SK-N-SH treated with all-trans-retinoic acid at 6 μM for 48 hours (cell line): ENCODE measurements around the gene CREBBP.

Experiments used
- ATAC-seq: fragments of 200-7000 bp; cut with Tn5 transposase; 3 replicates; pipeline ENCODE4 v1.9.1; 2020; ENCODE audit warnings: mild to moderate bottlenecking, moderate library complexity
- ARNTL ChIP-seq: fragments of 450-650 bp; formaldehyde crosslinking; IDR thresholded peaks from 2 replicates; pipeline ENCODE4 v1.5.0; 2020; ENCODE audit warnings: low read depth, mild to moderate bottlenecking, moderate library complexity, borderline replicate concordance
- BACH2 ChIP-seq: fragments of 250-450 bp; sonication (Bioruptor Pico); IDR thresholded peaks from 2 replicates; pipeline ENCODE4 v1.9.0; 2021; ENCODE audit warnings: mild to moderate bottlenecking, borderline replicate concordance
- CREB5 ChIP-seq: fragments of 250-450 bp; sonication (Bioruptor Pico); IDR thresholded peaks from 2 replicates; pipeline ENCODE4 v1.5.1; 2020; ENCODE audit warnings: low read depth, mild to moderate bottlenecking, moderate library complexity
- CSDC2 ChIP-seq: fragments of 250-450 bp; sonication (Bioruptor Pico); IDR thresholded peaks from 2 replicates; pipeline ENCODE4 v1.5.0; 2020; ENCODE audit warnings: mild to moderate bottlenecking, moderate library complexity
- CSRNP3 ChIP-seq: fragments of 250-450 bp; sonication (Bioruptor Pico); IDR thresholded peaks from 2 replicates; pipeline ENCODE4 v1.5.1; 2021; ENCODE audit warnings: mild to moderate bottlenecking, moderate library complexity
- ESRRG ChIP-seq: fragments of 250-450 bp; sonication (Bioruptor Pico); IDR thresholded peaks from 2 replicates; pipeline ENCODE4 v1.6.1; 2021; ENCODE audit warnings: mild to moderate bottlenecking
- GLIS3 ChIP-seq: fragments of 250-450 bp; sonication (Bioruptor Pico); IDR thresholded peaks from 2 replicates; pipeline ENCODE4 v1.5.0; 2020; ENCODE audit warnings: mild to moderate bottlenecking, moderate library complexity
- PATZ1 ChIP-seq: fragments of 250-450 bp; sonication (Bioruptor Pico); IDR thresholded peaks from 2 replicates; pipeline ENCODE4 v1.8.0; 2020; ENCODE audit warnings: mild to moderate bottlenecking, moderate library complexity, borderline replicate concordance
- POU6F1 ChIP-seq: fragments of 250-450 bp; sonication (Bioruptor Pico); IDR thresholded peaks from 2 replicates; pipeline ENCODE4 v1.8.0; 2021; ENCODE audit warnings: low read depth, mild to moderate bottlenecking, moderate library complexity, borderline replicate concordance
- PPARA ChIP-seq: fragments of 250-450 bp; sonication (Bioruptor Pico); IDR thresholded peaks from 2 replicates; pipeline ENCODE4 v1.5.0; 2020; ENCODE audit warnings: mild to moderate bottlenecking, borderline replicate concordance
- RARB ChIP-seq: fragments of 250-450 bp; sonication (Bioruptor Pico); IDR thresholded peaks from 2 replicates; pipeline ENCODE4 v1.8.0; 2021; ENCODE audit warnings: mild to moderate bottlenecking, moderate library complexity
- SNAI2 ChIP-seq: fragments of 250-450 bp; sonication (Bioruptor Pico); IDR thresholded peaks from 2 replicates; pipeline ENCODE4 v1.5.0; 2020; ENCODE audit warnings: mild to moderate bottlenecking, moderate library complexity
- TCF4 ChIP-seq: fragments of 250-450 bp; sonication (Bioruptor Pico); IDR thresholded peaks from 2 replicates; pipeline ENCODE4 v1.8.0; 2021; ENCODE audit warnings: mild to moderate bottlenecking, moderate library complexity, borderline replicate concordance
- TOX ChIP-seq: fragments of 250-450 bp; sonication (Bioruptor Pico); IDR thresholded peaks from 2 replicates; pipeline ENCODE4 v1.8.0; 2021; ENCODE audit warnings: mild to moderate bottlenecking, moderate library complexity, borderline replicate concordance
- TSHZ2 ChIP-seq: fragments of 250-450 bp; sonication (Bioruptor Pico); IDR thresholded peaks from 2 replicates; pipeline ENCODE4 v1.5.0; 2020; ENCODE audit warnings: mild to moderate bottlenecking, moderate library complexity
- ZC3H10 ChIP-seq: fragments of 250-450 bp; sonication (Bioruptor Pico); IDR thresholded peaks from 2 replicates; pipeline ENCODE4 v1.5.1; 2021; ENCODE audit warnings: mild to moderate bottlenecking, moderate library complexity
- ZFP30 ChIP-seq: fragments of 450-650 bp; formaldehyde crosslinking; IDR thresholded peaks from 2 replicates; pipeline ENCODE4 v1.5.0; 2022; ENCODE audit warnings: mild to moderate bottlenecking, moderate library complexity
- ZNF565 ChIP-seq: fragments of 450-650 bp; formaldehyde crosslinking; conservative IDR thresholded peaks from 2 replicates; pipeline ENCODE4 v1.5.0; 2020; ENCODE audit warnings: low read depth, mild to moderate bottlenecking, moderate library complexity
- ZNF70 ChIP-seq: fragments of 450-650 bp; formaldehyde crosslinking; IDR thresholded peaks from 2 replicates; pipeline ENCODE4 v1.5.0; 2020; ENCODE audit warnings: mild to moderate bottlenecking, moderate library complexity
- ZNF8 ChIP-seq: fragments of 450-650 bp; formaldehyde crosslinking; IDR thresholded peaks from 2 replicates; pipeline ENCODE4 v1.5.0; 2020; ENCODE audit warnings: mild to moderate bottlenecking, moderate library complexity

Gene CREBBP

GRCh38 chr16:3725276-3725675 is 155.2 kb downstream of the CREBBP start:
- TF ChIP-seq GLIS3 (CRISPR knock-in tag) (no peak), BACH2 (no peak), TSHZ2 (CRISPR knock-in tag) (no peak), PATZ1 (no peak), ZNF70 (CRISPR knock-in tag) (no peak), ESRRG (no peak), CSRNP3 (CRISPR knock-in tag) (no peak), ZNF8 (CRISPR knock-in tag) (no peak), CREB5 (no peak), TCF4 (CRISPR knock-in tag) (no peak), RARB (CRISPR knock-in tag) (no peak), PPARA (CRISPR knock-in tag) (no peak), ARNTL (no peak), ZC3H10 (CRISPR knock-in tag) (no peak), ZNF565 (CRISPR knock-in tag) (no peak), CSDC2 (CRISPR knock-in tag) (no peak), ZFP30 (CRISPR knock-in tag) (no peak), SNAI2 (no peak), TOX (CRISPR knock-in tag) (no peak)
- TF ChIP-seq, all 23 proteins: peak for 0
- ATAC-seq: no peak

- no peak for ATAC-seq
- TF ChIP-seq ZNF8 (CRISPR knock-in tag) (no peak), TCF4 (CRISPR knock-in tag) (no peak), PPARA (CRISPR knock-in tag) (no peak), PATZ1 (no peak), GLIS3 (CRISPR knock-in tag) (no peak), ESRRG (no peak), ARNTL (no peak), POU6F1 (CRISPR knock-in tag) (no peak), TOX (CRISPR knock-in tag) (no peak), CSDC2 (CRISPR knock-in tag) (no peak), ZNF565 (CRISPR knock-in tag) (no peak)
Observed at GRCh38 chr16:3722508-3722907, 158.0 kb downstream of the CREBBP start.
